Ovary (tissue), 3 donors: ENCODE results near the gene MICA.

Experiments
- EP300 ChIP-seq: sonication (generic); formaldehyde crosslinking; IDR thresholded peaks from one replicate; pipeline ENCODE4 v1.6.1; 2017; ENCODE audit warnings: antibody characterized with exemption
- POLR2A ChIP-seq: fragments of 450-650 bp; IDR thresholded peaks from one replicate; pipeline ENCODE4 v1.6.1; 2017; ENCODE audit warnings: antibody characterized with exemption, mild to moderate bottlenecking, moderate library complexity
- TF ChIP-seq, protein P1 (sequence below), 3 donors: fragments of 450-650 bp in 2 of 3; fragments of 200-600 bp in 1 of 3; IDR thresholded peaks; one replicate each; pipeline versions ENCODE4 v1.5.1 to v1.8.0; 2016 to 2022; ENCODE audit warnings: antibody characterized with exemption in 3 of 3, mild to moderate bottlenecking in 1 of 3
- donor health status: DM: no; HTN: no; CAD: no.

DNA sequence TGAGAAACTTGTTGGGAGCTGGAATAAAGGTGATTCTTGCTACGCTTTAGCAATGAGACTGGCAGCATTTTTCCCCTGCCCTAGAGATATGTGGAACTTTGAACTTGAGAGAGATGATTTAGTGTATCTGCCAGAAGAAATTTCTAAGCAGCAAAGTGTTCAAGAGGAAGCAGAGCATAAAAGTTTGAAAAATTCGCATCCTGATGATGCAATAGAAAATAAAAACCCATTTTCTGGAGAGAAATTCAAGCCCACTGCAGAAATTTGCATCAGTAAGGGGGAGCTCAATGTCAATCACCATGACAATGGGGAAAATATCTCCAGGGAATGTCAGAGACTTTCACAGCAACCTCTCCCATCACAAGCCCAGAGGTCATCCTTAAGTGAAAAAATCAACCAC lies 35.3 kb downstream of the MICA start:
- TF ChIP-seq, protein P1, sequence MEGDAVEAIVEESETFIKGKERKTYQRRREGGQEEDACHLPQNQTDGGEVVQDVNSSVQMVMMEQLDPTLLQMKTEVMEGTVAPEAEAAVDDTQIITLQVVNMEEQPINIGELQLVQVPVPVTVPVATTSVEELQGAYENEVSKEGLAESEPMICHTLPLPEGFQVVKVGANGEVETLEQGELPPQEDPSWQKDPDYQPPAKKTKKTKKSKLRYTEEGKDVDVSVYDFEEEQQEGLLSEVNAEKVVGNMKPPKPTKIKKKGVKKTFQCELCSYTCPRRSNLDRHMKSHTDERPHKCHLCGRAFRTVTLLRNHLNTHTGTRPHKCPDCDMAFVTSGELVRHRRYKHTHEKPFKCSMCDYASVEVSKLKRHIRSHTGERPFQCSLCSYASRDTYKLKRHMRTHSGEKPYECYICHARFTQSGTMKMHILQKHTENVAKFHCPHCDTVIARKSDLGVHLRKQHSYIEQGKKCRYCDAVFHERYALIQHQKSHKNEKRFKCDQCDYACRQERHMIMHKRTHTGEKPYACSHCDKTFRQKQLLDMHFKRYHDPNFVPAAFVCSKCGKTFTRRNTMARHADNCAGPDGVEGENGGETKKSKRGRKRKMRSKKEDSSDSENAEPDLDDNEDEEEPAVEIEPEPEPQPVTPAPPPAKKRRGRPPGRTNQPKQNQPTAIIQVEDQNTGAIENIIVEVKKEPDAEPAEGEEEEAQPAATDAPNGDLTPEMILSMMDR (IDR thresholded peaks at IDR 0.05), result no peak
- TF ChIP-seq POLR2A, result no peak
- no peak for TF ChIP-seq EP300
